Heart right ventricle (tissue), 16 donors: ENCODE results near the gene SPAAR. TPM values are rescaled to one million over a fixed set of nuclear protein-coding genes. Genes with fewer than 3 reads are reported as not detected.

ENCODE experiments used
- ATAC-seq, 8 donors: fragments of 200-7000 bp; cut with Tn5 transposase; one replicate each; pipeline ENCODE4 v1.9.1; 2020; ENCODE audit warnings: mild to moderate bottlenecking in 8 of 8, moderate library complexity in 8 of 8, moderate number of reproducible peaks in 1 of 8
- DNase-seq, 2 donors: peaks; one replicate each; pipeline ENCODE4 v3.0.0-alpha.2; 2020
- H3K27ac ChIP-seq, 10 donors: fragments of 200-600 bp; sonication (generic) in 2 of 10; one replicate each; pipeline versions ENCODE4 v1.5.0 to v1.8.0; 2020 to 2022; ENCODE audit warnings: mild to moderate bottlenecking in 3 of 10
- H3K27me3 ChIP-seq, 7 donors: fragments of 200-600 bp; one replicate each; pipeline ENCODE4 v1.8.0; 2021 to 2022; ENCODE audit warnings: mild to moderate bottlenecking in 2 of 7
- H3K36me3 ChIP-seq, 9 donors: fragments of 200-600 bp; sonication (generic) in 1 of 9; one replicate each; pipeline versions ENCODE4 v1.5.0 to v1.8.0; 2020 to 2022; ENCODE audit warnings: mild to moderate bottlenecking in 2 of 9
- H3K4me1 ChIP-seq, 9 donors: fragments of 200-600 bp; sonication (generic) in 1 of 9; one replicate each; pipeline versions ENCODE4 v1.5.0 to v1.8.0; 2020 to 2022; ENCODE audit warnings: mild to moderate bottlenecking in 4 of 9
- H3K4me3 ChIP-seq, 10 donors: fragments of 200-600 bp; sonication (generic) in 2 of 10; one replicate each; pipeline versions ENCODE4 v1.5.0 to v1.8.0; 2020 to 2022; ENCODE audit warnings: mild to moderate bottlenecking in 7 of 10, moderate library complexity in 2 of 10
- H3K9me3 ChIP-seq, 11 donors: fragments of 200-600 bp in 10 of 11; sonication (generic) in 2 of 11; one replicate each; pipeline versions ENCODE4 v1.5.0 to v1.8.0; 2013 to 2022; ENCODE audit warnings: mild to moderate bottlenecking in 2 of 11, control low read depth in 1 of 11, moderate library complexity in 1 of 11
- WGBS, 2 donors: extraction: QIAGEN DNeasy Blood & Tissue Kit; methylation state at CpG; one replicate each; pipeline ENCODE4 v1.1.7; 2013; ENCODE audit warnings: inconsistent platforms in 1 of 2; 5-methylcytosine and 5-hydroxymethylcytosine counted together
- intact Hi-C, 10 donors: fragments of 100-400 bp; cut with DNase I; formaldehyde crosslinking; loops; one replicate each; pipeline versions ENCODE4 v1.11.1 to v1.14.2; 2022
- polyA plus RNA-seq, 2 donors: library from polyadenylated mRNA; stranded (reverse); fragments of 200-250 nt; gene quantifications; one replicate each; pipeline ENCODE4 v1.2.3, GENCODE V29; 2013
- total RNA-seq, 10 donors: library from RNA; stranded (reverse); fragmentation: NEBNext Ultra II Directional in 3 of 10; extraction: Animal tissue kit (Norgen Biotek cat#: 25700) in 3 of 10; gene quantifications; one replicate each; pipeline versions ENCODE4 v1.2.1 to v1.2.4, GENCODE V29; 2021 to 2023
- TF ChIP-seq, protein P1 (sequence below), 9 donors: fragments of 200-600 bp; sonication (generic) in 2 of 9; IDR thresholded peaks; one replicate each; pipeline versions ENCODE4 v1.5.0 to v1.8.0; 2021 to 2022; ENCODE audit warnings: antibody characterized with exemption in 9 of 9, mild to moderate bottlenecking in 5 of 9, moderate library complexity in 1 of 9
- donor health status: Arrhythmogenic right ventricular cardiomyopathy.
- donor health status: ischemic (EF 13 %, LVEDD 7.1; RV severe dilation, severe dysfunction).
- donor health status: healthy with polysubstance abuse.
- donor health status: DM: no; HTN: yes; CAD: no.
- donor health status: DM: no; HTN: no; CAD: no.
- donor health status: ischemic (EF 25% LVEDD 6.9; RV normal size, moderate dysfunction).
- donor health status: ischemic (EF 25% LVEDD 5.7; RV mildly dilated, moderate dysfunction).
- donor health status: healthy.
- donor health status: DM: yes; HTN: yes; CAD: no.
- donor health status: Ischemic cardiomyopathy.
- donor health status: ischemic (EF 35%, LVEDD 5.7; RV mildly dilated, moderate dysfunction).
- donor health status: nonischemic (EF 11% LVEDD 7.7; RV severe dilation, severe dysfunction).
- donor health status: DM: yes; HTN: yes; CAD: no.
- donor health status: PGD.
- donor health status: ischemic (EF 29% LVEDD 5.4; RV normal size, mild dysfunction).
- donor health status: nonischemic (EF 23%, LVEDD 6.1; RV moderate dilation, normal function).

Gene SPAAR
- total and polyA plus RNA-seq, 12 donors: 2.8 to 20.8 (median 5.6) TPM

- peaks cover 0 to 47% (median 26%) of the 10 kb centered on the region in 9 donors for H3K4me1 ChIP-seq
- DNase-seq (peak; percentile 85 to 86), ATAC-seq (peak; percentile 75 to 85 (median 80))
- intact Hi-C loops: loop anchor here in 9 of 10 donors (1.0 to 2.0 kb wide), 5 partner anchors 39 to 155 kb away; partner anchors contain the start of genes HRCT1 (in 2 of the 9) and NPR2 (in 1 of the 9)
- TF ChIP-seq, protein P1, sequence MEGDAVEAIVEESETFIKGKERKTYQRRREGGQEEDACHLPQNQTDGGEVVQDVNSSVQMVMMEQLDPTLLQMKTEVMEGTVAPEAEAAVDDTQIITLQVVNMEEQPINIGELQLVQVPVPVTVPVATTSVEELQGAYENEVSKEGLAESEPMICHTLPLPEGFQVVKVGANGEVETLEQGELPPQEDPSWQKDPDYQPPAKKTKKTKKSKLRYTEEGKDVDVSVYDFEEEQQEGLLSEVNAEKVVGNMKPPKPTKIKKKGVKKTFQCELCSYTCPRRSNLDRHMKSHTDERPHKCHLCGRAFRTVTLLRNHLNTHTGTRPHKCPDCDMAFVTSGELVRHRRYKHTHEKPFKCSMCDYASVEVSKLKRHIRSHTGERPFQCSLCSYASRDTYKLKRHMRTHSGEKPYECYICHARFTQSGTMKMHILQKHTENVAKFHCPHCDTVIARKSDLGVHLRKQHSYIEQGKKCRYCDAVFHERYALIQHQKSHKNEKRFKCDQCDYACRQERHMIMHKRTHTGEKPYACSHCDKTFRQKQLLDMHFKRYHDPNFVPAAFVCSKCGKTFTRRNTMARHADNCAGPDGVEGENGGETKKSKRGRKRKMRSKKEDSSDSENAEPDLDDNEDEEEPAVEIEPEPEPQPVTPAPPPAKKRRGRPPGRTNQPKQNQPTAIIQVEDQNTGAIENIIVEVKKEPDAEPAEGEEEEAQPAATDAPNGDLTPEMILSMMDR (IDR thresholded peaks at IDR 0.05): peak; percentile 75 to 96 (median 86)
- peak overlapping the region in 9 of 10 donors; percentile 48 to 77 (median 73) for H3K27ac ChIP-seq
- peaks cover 0 to 7% (median 0%) of the 10 kb centered on the region in 9 donors for H3K36me3 ChIP-seq
- H3K4me3 ChIP-seq: peak overlapping the region in 6 of 10 donors; percentile 7 to 30 (median 18)
- H3K9me3 ChIP-seq: no peaks in the 10 kb centered on the region
- no peaks in the 10 kb centered on the region for H3K27me3 ChIP-seq
- WGBS, 2 donors: 26 to 28% methylated on average over 10 of the region's 10 CpGs
Observed at GRCh38 chr9:35945341-35946018, 36.2 kb downstream of the SPAAR start.

DNA sequence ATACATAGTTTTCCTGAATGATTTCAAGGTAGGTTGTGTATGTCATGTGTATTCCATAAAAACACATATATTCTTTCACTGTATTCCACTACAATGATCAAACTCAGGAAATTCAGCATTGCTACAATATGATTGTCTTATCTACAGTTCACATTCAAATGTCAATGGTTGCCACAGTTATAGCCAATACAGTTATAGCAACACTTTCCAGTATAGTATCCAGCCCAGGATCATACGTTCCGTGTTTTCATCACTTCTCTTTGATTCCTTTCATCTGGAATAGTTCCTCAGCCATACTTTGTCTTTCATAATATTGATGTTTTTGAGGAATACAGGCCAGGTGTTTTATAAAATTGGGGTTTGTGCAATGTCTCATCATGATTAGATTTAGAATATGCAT is 39.2 kb downstream of the SPAAR start:
- DNase-seq (no peak), ATAC-seq (no peak)
- Histone ChIP-seq H3K4me3 (no peak overlapping the region), H3K9me3 (no peaks in the 10 kb centered on the region), H3K36me3 (no peaks in the 10 kb centered on the region), H3K4me1 (peaks cover 0 to 55% (median 26%) of the 10 kb centered on the region in 9 donors), H3K27me3 (no peaks in the 10 kb centered on the region), H3K27ac (peak overlapping the region in 7 of 10 donors; percentile 3 to 80 (median 44))
- intact Hi-C loops: no loop called here
- TF ChIP-seq, protein P1 (IDR thresholded peaks at IDR 0.05): no peak
- 58 to 66% methylated on average over 2 of the region's 2 CpGs for WGBS, 2 donors

DNA sequence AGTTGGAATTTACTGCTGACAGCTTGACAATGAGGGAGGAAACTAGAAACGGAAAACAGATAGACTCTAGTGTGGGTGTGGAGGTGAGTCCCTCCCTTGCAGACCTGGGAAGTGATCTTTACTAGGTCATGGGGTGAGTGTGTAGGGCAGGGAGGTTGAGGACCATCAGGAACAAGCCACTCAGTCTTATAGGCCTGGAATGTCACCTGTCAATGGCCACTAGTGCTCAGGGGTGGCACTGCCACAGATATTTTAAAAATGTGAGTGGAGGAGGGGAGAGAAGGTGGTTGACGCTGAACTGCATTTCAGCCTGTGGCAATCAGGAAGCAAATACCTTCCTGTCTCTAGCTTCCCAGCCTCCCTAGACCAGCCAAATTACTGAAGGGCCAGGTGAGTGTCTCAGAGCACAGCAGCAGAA is 39.6 kb downstream of the SPAAR start:
- ATAC-seq: peak in 3 of 8 donors; percentile 23 to 60 (median 43)
- no peaks in the 10 kb centered on the region for H3K9me3 ChIP-seq
- no peak for DNase-seq
- peaks cover 0 to 55% (median 26%) of the 10 kb centered on the region in 9 donors for H3K4me1 ChIP-seq
- TF ChIP-seq, protein P1 (IDR thresholded peaks at IDR 0.05): no peak
- peak overlapping the region in 7 of 10 donors; percentile 3 to 80 (median 44) for H3K27ac ChIP-seq
- no peaks in the 10 kb centered on the region for H3K27me3 ChIP-seq
- intact Hi-C loops: no loop called here
- H3K4me3 ChIP-seq: no peak overlapping the region
- no peaks in the 10 kb centered on the region for H3K36me3 ChIP-seq
- 37 to 45% methylated on average over 2 of the region's 2 CpGs for WGBS, 2 donors

DNA sequence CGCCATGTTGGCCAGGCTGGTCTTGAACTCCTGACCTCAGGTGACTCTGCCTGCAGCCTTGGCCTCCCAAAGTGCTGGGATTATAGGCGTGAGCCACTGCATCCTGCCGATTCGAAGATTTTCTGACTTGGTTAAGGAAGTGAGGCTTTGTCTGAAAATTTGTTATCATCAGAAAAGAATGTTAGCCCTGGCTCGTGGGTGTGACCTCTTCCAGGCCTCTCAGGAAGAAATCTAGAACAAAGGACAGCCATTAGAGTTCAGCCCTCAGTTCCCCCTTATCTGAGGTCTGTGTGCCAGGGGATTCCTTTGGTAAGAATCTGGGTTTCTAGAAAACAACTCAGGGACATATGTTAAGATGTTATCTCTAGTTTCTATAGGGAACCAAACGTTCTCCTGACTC is 42.4 kb downstream of the SPAAR start:
- WGBS, 2 donors: 46 to 59% methylated on average over 6 of the region's 6 CpGs
- no peaks in the 10 kb centered on the region for H3K9me3 ChIP-seq
- H3K27me3 ChIP-seq: no peaks in the 10 kb centered on the region
- peak overlapping the region; percentile 14 to 85 (median 71) for H3K27ac ChIP-seq
- DNase-seq (peak in 1 of 2 donors; percentile 43), ATAC-seq (peak; percentile 61 to 86 (median 75))
- no peaks in the 10 kb centered on the region for H3K36me3 ChIP-seq
- H3K4me3 ChIP-seq: no peak overlapping the region
- H3K4me1 ChIP-seq: peaks cover 0 to 30% (median 13%) of the 10 kb centered on the region in 9 donors
- intact Hi-C loops: loop anchor here in 2 of 10 donors (2.0 to 10.0 kb wide), 2 partner anchors 49 to 213 kb away; partner anchors contain the start of gene CCIN (in 2 of the 2)
- TF ChIP-seq, protein P1 (IDR thresholded peaks at IDR 0.05): no peak
